CD4-positive, alpha-beta T cell (primary cell): ENCODE measurements around the gene C4orf50. TPM values are rescaled to one million over a fixed set of nuclear protein-coding genes. Genes with fewer than 3 reads are reported as not detected.

Experiments used
- ATAC-seq: fragments of 200-7000 bp; cut with Tn5 transposase; one replicate; pipeline ENCODE4 v1.10.0; 2022; ENCODE audit warnings: mild to moderate bottlenecking; ENCODE audit not compliant: poor library complexity
- CTCF ChIA-PET: fragments of 350-600 bp; sonication (Branson Sonifier 250); formaldehyde crosslinking; loops from one replicate; lab custom pipeline; 2021; ENCODE audit warnings: antibody characterized with exemption, inconsistent platforms; lab: Charles Lee
- POLR2A ChIA-PET: fragments of 350-600 bp; sonication (Branson Sonifier 250); formaldehyde crosslinking; loops from one replicate; lab custom pipeline; 2021; ENCODE audit warnings: antibody characterized with exemption, inconsistent platforms; lab: Charles Lee
- DNase-seq, 14 experiments: peaks; one replicate each; pipeline ENCODE4 v3.0.0-alpha.2; 2013 to 2020; ENCODE audit warnings: mixed read lengths in 2 of 14
- H3K27ac ChIP-seq, 2 donors: one replicate each; pipeline versions ENCODE4 v1.5.1 to v1.7.0; 2013; ENCODE audit warnings: low read length in 2 of 2, low read depth in 1 of 2, mild to moderate bottlenecking in 1 of 2
- H3K27me3 ChIP-seq, 2 experiments: 1 replicate in 1 of 2; 2 replicates in 1 of 2; pipeline versions ENCODE4 v1.6.1 to v1.7.0; 2013; ENCODE audit warnings: low read length in 2 of 2, control low read depth in 1 of 2, mild to moderate bottlenecking in 1 of 2, moderate library complexity in 1 of 2; ENCODE audit not compliant: insufficient read depth in 2 of 2, control insufficient read depth in 1 of 2
- H3K36me3 ChIP-seq: one replicate; pipeline ENCODE4 v1.6.1; 2013; ENCODE audit warnings: low read length, control low read depth; ENCODE audit not compliant: insufficient read depth
- H3K4me1 ChIP-seq: one replicate; pipeline ENCODE4 v1.6.1; 2013; ENCODE audit warnings: low read length, control low read depth; ENCODE audit not compliant: insufficient read depth
- H3K4me3 ChIP-seq: one replicate; pipeline ENCODE4 v1.5.1; 2013; ENCODE audit warnings: mild to moderate bottlenecking, low read length, moderate library complexity
- H3K9me3 ChIP-seq, 2 experiments: 1 replicate in 1 of 2; 2 replicates in 1 of 2; pipeline versions ENCODE4 v1.6.1 to v1.7.0; 2013; ENCODE audit warnings: low read length in 2 of 2, mild to moderate bottlenecking in 2 of 2, control low read depth in 1 of 2, moderate library complexity in 1 of 2; ENCODE audit not compliant: control insufficient read depth in 1 of 2, insufficient read depth in 1 of 2
- H3K27ac Mint-ChIP-seq: one replicate; pipeline ENCODE4 v1.8.0; 2020; ENCODE audit warnings: mixed read lengths
- H3K27me3 Mint-ChIP-seq: one replicate; pipeline ENCODE4 v1.8.0; 2021; ENCODE audit warnings: mixed read lengths
- H3K36me3 Mint-ChIP-seq: one replicate; pipeline ENCODE4 v1.8.0; 2021; ENCODE audit warnings: low read depth, mixed read lengths
- H3K4me1 Mint-ChIP-seq: one replicate; pipeline ENCODE4 v1.8.0; 2021; ENCODE audit warnings: low read depth, mixed read lengths
- H3K4me3 Mint-ChIP-seq: one replicate; pipeline ENCODE4 v1.8.0; 2020; ENCODE audit warnings: mild to moderate bottlenecking, mixed read lengths
- H3K9me3 Mint-ChIP-seq: one replicate; pipeline ENCODE4 v1.8.0; 2020; ENCODE audit warnings: mixed read lengths
- intact Hi-C, 2 experiments: fragments of 100-400 bp; cut with DNase I in 1 of 2; cut with micrococcal nuclease in 1 of 2; formaldehyde crosslinking; loops; one replicate each; pipeline versions ENCODE4 v1.15.1 to v1.9.0; 2023 to 2025; cut with DNase I, micrococcal nuclease
- total RNA-seq, 174 experiments: library from RNA in 2 of 174; stranded (reverse) in 2 of 174; gene quantifications; one replicate each; pipeline ENCODE4 v1.2.3 and lab custom pipeline; 2021 to 2026
- TF ChIP-seq, protein P1 (sequence below): fragments of 200-600 bp; IDR thresholded peaks from one replicate; pipeline ENCODE4 v1.8.0; 2022; ENCODE audit warnings: antibody characterized with exemption, mild to moderate bottlenecking

C4orf50 gene
- total RNA-seq, 2 experiments from 2014 or later = 0.16 to 0.20 TPM

- TF ChIP-seq, protein P1, sequence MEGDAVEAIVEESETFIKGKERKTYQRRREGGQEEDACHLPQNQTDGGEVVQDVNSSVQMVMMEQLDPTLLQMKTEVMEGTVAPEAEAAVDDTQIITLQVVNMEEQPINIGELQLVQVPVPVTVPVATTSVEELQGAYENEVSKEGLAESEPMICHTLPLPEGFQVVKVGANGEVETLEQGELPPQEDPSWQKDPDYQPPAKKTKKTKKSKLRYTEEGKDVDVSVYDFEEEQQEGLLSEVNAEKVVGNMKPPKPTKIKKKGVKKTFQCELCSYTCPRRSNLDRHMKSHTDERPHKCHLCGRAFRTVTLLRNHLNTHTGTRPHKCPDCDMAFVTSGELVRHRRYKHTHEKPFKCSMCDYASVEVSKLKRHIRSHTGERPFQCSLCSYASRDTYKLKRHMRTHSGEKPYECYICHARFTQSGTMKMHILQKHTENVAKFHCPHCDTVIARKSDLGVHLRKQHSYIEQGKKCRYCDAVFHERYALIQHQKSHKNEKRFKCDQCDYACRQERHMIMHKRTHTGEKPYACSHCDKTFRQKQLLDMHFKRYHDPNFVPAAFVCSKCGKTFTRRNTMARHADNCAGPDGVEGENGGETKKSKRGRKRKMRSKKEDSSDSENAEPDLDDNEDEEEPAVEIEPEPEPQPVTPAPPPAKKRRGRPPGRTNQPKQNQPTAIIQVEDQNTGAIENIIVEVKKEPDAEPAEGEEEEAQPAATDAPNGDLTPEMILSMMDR = no peak
- H3K27me3 Mint-ChIP-seq = no peaks in the 10 kb centered on the region
- H3K27ac Mint-ChIP-seq = no peak overlapping the region
- no peak for ATAC-seq
- H3K9me3 Mint-ChIP-seq = no peaks in the 10 kb centered on the region
- Histone ChIP-seq H3K4me1 (no peaks in the 10 kb centered on the region), H3K4me3 (no peak overlapping the region), H3K27ac (no peak overlapping the region), H3K9me3 (peaks cover 0 to 6% of the 10 kb centered on the region in 2 experiments), H3K27me3 (no peaks in the 10 kb centered on the region), H3K36me3 (no peaks in the 10 kb centered on the region)
- no peak overlapping the region for H3K4me3 Mint-ChIP-seq
- no peak for DNase-seq
- intact Hi-C loops = no loop called here
- no peaks in the 10 kb centered on the region for H3K36me3 Mint-ChIP-seq
- ChIA-PET CTCF (no interaction called here), POLR2A (no interaction called here)
- H3K4me1 Mint-ChIP-seq = no peaks in the 10 kb centered on the region
These were observed 12.4 kb upstream of the C4orf50 start for GRCh38 chr4:6030679-6031078.

GRCh38 chr4:6029254-6029653 is 11.0 kb upstream of the C4orf50 start:
- no peaks in the 10 kb centered on the region for H3K36me3 ChIP-seq
- no peak for ATAC-seq
- no peaks in the 10 kb centered on the region for H3K4me1 Mint-ChIP-seq
- no peak overlapping the region for H3K27ac Mint-ChIP-seq
- DNase-seq = no peak
- H3K27me3 ChIP-seq = no peaks in the 10 kb centered on the region
- CTCF ChIA-PET = no interaction called here
- H3K4me3 Mint-ChIP-seq = no peak overlapping the region
- peaks cover 0 to 3% of the 10 kb centered on the region in 2 experiments for H3K9me3 ChIP-seq
- H3K36me3 Mint-ChIP-seq = no peaks in the 10 kb centered on the region
- POLR2A ChIA-PET = no interaction called here
- no peaks in the 10 kb centered on the region for H3K4me1 ChIP-seq
- TF ChIP-seq, protein P1 = no peak
- no peaks in the 10 kb centered on the region for H3K27me3 Mint-ChIP-seq
- no peak overlapping the region for H3K27ac ChIP-seq
- intact Hi-C loops = no loop called here
- H3K4me3 ChIP-seq = no peak overlapping the region
- H3K9me3 Mint-ChIP-seq = no peaks in the 10 kb centered on the region

GRCh38 chr4:6028168-6028567 is 9.9 kb upstream of the C4orf50 start:
- Histone ChIP-seq H3K27me3 (no peaks in the 10 kb centered on the region), H3K36me3 (no peaks in the 10 kb centered on the region), H3K27ac (no peak overlapping the region), H3K4me1 (no peaks in the 10 kb centered on the region), H3K4me3 (no peak overlapping the region), H3K9me3 (peaks cover 0 to 3% of the 10 kb centered on the region in 2 experiments)
- H3K36me3 Mint-ChIP-seq = no peaks in the 10 kb centered on the region
- H3K27me3 Mint-ChIP-seq = no peaks in the 10 kb centered on the region
- no peak overlapping the region for H3K4me3 Mint-ChIP-seq
- ChIA-PET POLR2A (no interaction called here), CTCF (no interaction called here)
- TF ChIP-seq, protein P1 = no peak
- intact Hi-C loops = no loop called here
- H3K27ac Mint-ChIP-seq = no peak overlapping the region
- ATAC-seq = no peak
- DNase-seq = no peak
- no peaks in the 10 kb centered on the region for H3K9me3 Mint-ChIP-seq
- no peaks in the 10 kb centered on the region for H3K4me1 Mint-ChIP-seq
